ENCODE measurements around the gene QDPR.
"Not testable (repeated sequence)": the region's sequence is repeated elsewhere in the genome, so short reads cannot be mapped to it uniquely, and the experiment has no call there.

Gene QDPR

DNA sequence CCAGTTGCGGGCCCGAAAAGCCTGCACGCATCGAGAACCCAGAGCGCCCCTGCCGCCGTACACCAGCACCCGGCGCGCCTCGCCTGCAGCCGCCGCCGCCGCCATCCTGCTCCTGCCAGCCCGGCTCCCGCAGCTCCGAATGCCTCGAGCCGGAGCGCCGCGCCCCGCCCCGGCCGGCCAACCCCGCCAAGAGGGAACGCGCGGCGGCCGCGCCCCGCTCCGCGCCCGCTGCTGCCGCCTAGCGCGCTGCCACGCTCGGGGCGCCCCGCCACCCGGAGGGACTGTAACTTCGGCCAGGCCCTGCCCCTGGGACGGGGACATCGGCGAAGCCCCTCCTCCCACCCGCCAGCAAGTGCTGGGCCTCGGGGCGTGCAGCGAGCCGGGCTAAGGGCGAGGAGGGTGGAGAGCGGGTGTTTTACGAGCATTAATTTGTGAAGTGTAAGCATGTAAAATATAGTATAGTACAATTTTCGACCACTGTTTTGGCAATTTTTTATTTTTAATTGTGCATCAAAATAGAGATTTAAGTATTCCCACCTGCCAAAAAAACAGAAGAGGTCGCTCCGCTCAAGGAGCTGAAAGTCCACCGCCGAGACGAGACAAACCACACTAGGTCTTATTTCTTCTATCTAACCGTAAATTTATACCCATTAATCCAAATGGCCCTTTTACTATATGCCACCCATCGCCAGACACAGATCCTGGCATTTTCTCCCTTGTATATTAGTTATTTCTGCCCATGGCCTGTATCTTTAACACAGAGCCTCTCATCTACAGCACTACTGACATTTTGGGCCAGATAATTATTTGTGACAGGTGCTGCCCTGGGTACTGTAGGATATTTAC, at the start of gene QDPR:
QDPR (minus strand) TSS at position 141 of the 846 bp plus-strand sequence; CDS start at position 105, 36 bp downstream.
- DNase-seq, result peak; percentile 62 to 75

DNA sequence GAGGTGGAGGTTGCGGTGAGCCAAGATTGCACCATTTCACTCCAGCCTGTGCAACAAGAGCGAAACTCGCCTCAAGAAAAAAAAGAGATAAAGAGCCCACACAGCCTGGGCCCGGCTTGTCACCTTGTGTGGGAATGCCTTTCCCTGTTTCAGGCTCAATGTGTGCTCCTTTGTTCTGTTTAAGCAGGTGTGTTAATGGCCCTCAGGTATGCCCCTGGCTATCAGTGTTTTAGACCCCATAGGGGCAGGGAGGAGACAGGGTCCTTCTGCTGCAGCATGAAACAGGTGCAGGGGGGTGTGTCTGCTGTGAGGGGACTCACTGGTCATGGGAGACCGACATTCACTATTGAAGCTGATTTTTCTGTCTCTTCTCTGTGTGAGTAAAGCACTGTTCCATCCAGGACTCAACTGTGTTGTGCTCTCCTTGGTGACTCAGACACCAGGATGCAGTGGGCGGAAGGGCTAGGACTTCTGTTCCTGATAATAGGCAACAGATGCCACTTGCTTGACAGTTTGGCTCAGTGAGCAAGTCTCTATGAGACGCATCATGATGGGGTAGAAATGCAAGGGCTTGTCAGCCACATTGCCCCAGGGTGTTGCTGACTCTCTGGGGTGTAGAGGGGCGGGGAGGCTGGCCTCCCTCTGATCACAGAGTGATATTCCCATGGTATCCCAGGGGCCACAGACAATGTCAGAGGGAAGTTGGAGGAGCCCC, 49.5 kb upstream of the QDPR start:
- DNase-seq, result no peak

DNA sequence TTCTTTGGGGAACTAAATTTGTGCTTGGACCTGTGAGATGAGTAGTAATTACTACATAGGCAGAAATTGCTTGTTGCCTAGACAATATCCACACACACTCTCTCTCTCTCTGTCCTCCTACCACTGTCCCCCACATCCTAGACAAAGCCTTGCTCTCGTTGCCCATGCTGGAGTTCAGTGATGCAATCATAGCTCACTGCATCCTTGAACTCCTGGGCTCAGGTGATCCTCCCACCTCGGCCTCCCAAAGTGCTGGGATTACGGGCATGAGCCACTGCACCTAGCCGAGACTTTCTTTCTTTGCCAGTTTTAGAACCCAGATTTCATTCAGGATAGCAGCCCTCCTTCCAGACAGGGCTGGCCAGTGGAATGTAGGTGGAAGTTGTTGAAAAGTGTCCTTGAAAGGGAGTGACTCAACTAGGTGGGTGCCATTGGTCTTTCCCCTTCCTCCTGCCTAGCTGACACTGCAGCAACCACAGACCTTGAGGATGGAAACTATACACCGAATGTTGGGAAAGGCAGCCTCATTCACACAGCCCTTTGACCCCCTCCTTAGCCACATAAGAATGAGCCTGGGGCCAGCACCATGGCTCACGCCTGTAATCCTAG, 48.3 kb upstream of the QDPR start:
- no peak for DNase-seq

DNA sequence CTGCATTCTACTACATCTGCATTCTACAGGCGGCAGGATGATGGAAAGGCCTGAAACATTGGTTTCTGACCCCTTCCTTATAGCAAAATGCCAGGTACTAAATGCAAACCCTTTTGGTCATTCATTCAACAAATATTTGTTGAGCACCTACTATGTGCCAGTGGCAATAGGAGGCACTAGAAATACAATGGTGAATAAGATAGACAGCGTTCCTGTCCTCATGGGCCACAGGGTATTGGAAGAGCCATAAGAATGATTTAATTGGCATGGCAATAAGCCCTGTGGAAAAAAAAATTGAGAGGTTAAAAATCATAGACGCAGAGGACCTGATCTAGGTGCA, 47.8 kb upstream of the QDPR start:
- no peak for DNase-seq

DNA sequence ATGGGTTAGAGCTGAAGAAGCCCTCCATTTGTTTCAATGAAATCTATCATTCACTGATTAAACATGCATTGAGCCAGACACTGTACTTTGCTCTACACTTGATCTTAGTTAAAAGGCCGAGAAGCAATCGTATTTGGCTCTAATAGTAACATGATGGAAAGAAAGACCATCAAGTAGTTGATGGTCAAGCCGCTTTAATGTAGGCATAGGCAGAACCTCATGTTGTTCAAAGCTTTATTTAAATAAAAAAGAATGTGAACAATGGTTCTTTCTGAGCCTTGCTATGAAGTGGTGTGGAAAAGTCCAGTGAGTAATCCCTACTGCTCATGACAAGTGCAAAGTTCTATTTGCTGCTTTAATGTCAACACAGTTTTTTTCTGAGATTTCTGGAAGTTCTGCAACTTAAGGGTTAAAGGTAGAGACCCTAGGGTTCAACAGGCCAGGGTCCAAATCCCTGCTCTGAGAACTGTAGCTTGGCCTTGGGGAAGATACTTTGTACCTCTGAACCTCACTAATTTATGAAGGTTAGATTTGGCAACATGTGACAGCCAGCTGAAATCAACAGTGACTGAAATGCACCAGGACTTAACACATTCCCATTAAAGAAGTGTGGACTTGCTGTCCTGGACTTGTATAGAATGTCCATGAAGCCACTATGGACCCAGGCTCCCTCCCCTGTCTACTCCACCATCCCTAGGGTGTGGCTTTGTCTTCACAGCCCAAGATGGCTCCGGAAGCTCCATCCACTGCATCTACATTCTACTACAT, 47.2 kb upstream of the QDPR start:
- DNase-seq, result no peak

DNA sequence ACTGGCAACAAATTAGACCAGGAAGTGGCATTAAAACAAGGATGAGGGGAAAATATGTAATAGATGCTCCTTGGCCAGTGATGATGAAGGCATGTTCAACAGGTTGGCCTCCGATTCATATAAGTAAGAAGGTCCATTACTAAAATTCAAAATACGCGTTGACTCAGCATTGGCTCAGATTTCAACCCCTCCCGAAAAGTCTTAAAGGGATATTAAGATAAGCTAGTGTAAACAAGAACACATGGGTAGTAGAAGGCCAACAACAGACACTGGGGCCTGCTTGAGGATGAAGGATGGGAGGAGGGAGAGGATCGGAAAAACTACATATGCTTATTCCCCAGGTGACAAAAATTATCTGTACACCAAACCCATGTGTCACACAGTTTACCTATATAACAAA, 46.0 kb upstream of the QDPR start:
- no peak for DNase-seq

DNA sequence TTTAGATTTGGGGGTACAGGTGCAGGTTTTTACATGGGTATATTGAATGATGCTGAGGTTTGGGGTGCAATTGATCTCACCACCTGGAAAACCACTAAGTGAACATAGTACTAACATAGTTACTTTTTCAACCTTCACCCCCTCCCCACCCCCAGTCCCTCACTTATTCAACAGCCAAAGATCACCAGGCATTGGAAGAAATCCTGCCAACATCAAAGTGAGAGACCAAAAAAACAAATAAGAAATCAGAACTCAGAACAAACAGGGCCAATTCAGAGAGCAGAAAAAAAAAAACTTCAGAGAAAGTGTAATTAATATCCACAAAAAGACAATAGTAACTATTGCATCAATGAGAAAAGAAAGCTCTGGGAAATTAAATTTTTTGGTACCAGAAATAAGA, 44.6 kb upstream of the QDPR start:
- no peak for DNase-seq

DNA sequence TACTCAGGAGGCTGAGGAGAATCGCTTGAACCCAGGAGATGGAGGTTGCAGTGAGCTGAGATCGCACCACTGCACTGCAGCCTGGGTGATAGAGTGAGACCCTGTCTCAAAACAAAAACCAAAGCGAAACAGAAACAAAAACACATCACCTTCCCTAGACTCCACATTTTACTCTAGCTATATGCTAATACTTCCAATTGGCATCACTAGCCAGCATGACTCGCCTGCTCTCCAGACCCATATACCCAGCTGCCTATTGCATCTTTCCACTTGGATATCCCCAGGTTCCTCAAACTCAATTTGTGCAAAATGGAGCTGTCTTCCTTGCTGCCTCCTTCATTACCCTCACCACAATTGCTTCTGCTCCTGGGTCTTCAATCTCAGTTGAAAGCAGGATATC, 42.7 kb upstream of the QDPR start:
- DNase-seq, result no peak

DNA sequence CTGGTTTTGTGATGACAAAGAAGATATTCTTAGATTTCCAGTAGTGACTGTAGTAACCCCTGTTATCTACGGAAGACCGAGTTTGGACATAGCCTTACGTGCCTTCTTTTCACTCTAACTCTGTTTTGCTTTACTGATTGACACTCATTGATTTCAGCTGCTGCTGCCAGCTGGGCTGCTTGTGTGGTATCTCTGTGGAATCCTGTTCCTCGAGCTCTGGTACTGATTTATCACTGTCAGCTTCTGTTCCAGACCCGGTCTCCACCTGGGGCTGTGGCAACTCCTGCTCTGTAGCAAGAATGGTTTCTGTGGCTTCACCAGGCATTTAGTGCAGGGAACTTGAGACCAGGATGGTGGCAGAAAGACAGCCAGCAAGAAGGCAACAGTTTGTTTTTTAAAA, 40.5 kb upstream of the QDPR start:
- no peak for DNase-seq

DNA sequence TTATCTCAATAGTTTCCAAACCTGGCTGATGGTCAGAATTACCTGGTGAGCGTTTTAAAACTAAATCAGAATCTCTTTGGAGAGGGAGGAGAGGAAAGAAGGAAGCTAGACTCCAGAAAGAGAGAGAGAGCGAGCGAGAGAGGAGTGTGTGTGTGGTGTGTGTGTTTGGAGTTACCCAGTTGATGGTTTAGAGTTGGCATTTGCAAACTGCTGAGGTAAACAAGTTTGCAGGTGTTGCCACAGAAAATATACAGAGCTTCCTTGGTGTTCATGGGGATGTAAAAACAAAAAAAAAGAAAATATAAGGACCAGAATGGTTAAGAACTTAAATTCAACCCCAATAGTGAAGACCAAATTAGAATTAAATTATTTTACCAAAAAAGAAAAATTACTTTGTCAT, 38.7 kb upstream of the QDPR start:
- no peak for DNase-seq

DNA sequence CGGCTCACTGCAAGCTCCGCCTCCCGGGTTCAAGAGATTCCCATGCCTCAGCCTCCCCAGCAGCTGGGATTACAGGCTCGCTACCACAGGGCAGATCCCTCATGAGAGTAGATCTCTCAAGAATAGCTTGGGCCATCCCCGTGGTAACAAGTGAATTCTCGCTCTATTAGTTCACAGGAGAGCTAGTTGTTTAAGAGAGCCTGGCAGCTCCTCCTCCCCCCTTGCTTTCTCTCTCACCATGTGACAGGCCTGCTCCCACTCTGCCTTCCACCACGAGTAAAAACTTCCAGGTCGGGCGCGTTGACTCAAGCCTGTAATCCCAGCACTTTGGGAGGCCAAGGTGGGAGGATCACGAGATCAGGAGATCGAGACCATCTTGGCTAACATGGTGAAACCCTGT, 34.8 kb upstream of the QDPR start:
- no peak for DNase-seq

DNA sequence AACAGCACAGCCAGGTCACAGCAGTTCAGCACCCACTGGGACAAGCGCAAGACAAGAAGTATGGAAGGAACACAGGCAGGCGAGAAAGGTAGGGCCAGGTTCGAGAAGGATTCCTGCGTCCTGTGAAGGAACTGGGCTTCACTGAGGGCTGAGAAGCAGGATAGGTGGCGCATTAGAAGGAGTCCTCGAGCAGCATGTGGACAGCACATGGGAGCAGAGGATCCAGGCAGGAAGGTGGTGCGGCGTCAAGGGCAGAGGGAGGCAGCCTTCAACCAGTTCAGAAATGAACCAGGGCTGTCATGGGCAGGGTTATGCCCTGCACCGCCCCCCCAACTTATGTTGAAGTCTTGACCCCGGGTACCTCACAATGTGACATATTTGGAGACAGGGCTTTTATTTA, 34.3 kb upstream of the QDPR start:
- no peak for DNase-seq

DNA sequence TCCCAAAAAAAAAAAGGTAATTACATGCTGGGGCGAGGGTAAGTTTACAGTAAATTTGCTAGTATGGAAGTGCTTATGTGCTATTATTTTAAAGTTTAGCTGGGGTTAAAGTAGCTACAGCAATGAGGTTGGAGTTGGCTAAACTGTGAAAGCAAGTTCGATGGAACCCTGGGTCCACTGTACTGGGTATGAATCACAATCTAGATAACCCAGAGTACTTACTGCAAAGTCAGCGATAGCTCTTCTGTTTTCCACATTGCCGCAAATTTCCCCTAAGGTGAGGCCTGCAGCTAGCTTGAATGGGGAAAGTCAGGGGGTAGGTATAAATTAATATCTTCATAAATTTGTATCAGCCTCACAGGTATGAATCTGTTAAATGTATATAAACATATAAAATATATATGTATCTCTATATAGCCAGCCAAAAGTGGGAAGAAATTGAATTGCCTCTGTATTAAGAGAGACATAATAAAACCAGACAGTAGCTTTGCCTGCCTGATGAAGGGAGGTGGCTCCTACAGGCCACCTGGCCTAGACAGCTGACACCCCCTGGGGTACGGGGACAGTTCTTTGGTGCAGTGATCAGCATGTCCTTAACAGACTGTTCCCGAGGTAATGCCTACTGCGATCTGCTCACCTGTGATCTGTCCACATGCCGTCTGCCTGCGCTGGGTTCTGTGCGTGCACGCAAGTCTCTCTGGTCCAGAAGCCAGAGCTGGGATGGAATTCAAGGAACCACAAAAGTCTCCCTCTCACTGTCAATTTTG, 33.7 kb upstream of the QDPR start:
- DNase-seq, result no peak

DNA sequence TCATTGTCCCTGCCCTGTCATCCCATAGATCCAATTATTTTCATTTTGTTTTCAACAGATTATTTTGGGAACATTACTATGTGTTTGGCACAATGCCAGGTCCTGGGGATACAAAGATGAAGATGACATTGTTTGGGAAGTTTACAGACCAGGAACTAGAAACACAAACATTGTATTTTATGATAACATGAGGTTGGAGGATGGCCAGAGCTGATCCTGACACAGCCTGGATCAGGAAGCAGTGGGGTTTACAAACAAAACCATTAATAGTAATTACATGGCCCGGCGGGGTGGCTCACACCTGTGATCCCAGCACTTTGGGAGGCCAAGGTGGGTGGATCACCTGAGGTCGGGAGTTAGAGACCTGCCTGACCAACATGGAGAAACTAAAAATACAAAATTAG, 32.9 kb upstream of the QDPR start:
- DNase-seq, result no peak

DNA sequence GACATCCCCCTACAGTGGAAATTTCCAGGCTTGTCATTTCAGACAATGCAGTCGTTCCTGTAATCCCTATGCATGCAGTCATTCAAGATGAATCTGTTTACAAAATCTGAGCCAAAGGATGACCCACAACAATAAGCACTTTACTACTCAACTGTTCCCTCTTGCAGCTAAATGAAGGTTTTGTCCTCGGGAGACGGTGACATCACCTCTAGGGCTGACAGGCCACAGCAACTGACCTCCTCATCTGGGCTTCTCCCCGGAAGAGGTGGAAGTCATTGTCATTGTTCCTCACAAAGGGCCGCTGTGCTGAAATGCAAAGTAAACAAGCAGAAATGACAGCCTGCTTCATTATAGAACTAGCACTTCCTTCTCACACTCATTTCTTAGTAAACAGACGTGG, 32.3 kb upstream of the QDPR start:
- DNase-seq, result no peak

DNA sequence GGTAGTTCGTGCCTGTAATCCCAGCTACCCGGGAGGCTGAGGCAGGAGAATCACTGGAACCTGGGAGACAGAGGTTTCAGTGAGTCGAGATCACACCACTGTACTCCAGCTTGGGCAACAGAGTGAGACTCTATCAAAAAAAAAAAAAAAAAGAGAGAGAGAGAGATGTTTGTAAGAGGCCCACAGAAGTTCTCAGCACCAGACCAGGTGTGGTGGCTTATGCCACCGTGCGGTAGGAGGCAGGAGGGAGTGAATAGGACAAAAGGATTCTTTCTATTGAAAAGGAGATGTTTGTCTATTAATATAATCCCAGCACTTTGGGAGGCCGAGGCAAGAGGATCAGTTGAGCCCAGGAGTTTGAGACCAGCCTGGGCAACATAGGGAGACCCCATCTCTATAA, 25.2 kb upstream of the QDPR start:
- DNase-seq, result not testable (repeated sequence)

DNA sequence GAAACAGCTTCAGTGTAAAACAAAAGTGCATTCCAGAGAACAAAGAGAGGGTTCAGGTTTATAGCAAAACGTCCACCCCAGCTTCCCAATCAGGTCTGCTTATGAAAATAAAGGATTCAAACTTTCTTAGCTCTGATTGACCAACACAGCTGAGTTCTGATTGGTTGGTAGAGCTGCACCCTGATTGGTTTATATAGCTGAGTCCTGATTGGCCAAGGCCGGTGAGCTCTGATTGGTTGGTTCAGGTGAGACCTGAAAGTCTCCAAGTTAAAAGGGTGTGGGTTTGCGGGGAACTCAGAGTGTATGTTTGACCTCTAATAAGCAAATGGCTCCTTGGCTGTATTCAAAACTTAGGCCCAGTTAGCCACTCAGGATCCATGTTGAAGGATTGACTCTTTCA, 24.0 kb upstream of the QDPR start:
- no peak for DNase-seq

DNA sequence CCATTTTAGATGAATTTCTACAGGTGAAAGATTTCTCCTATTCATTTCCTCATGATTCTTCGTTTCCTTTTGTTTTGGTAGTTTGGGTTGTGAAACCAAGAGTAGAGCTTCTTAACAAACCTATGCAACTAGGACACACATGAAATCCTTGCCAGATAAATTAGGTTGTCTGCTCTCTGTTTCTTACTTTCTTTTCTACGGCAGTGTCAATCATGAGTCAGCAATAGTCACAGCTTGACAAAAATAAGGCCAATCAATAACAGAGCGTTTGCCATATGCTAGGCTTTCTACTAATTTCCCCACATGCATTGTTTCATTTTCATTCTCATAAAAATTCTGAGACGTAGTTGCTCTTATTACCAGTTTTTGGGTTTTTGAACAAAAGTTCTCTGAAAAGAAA, 23.4 kb upstream of the QDPR start:
- no peak for DNase-seq

DNA sequence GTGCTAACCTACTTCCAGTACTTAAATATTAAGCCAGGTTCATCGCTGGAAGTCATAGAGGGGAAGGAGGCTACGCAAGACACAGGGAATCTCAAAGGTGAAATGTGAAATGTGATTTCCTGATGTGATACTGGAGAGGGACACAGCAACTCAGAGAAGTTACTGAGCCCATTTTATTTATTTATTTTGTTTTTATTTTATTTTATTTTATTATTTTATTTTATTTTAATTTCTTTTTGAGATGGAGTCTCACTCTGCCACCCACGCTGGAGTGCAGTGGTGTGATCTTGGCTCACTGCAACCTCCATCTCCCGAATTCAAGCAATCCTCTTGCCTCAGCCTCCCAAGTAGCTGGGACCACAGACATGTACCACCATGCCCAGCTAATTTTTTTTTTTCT, 22.8 kb upstream of the QDPR start:
- DNase-seq, result no peak

DNA sequence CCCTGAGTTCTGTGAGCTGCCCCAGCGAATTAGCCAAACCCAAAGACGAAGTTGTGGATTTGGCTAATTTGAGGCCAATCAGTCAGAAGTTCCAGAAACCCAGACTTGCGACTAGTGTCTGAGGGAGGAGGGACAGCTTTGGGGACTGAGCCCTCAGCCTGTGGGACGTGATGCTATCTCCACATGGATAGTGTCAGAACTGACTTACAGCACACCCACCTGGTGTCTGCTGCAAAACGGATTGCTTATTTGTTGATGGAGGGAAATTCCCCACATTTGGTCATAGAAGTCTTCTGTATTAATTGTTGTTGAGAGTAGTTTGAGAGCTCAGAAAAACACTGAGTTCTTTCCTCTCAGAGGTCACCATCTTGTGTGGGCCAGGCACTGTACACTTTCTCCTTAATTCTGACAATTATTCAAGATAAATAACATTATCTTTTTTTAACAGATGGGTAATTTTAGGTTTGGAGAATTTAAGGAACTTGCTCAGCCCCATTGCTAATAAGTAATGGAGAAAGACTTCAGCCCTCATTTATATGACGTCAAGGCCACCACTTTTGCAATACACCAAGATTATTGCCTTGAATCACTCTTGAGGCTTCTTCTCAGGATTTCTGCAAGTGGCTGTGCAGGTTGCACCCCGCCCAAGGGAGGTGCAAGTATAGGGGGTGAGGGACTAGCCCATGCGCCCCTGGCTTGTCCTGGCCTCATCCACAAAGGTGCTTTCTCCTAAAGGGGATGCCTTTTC, 19.8 kb upstream of the QDPR start:
- no peak for DNase-seq

DNA sequence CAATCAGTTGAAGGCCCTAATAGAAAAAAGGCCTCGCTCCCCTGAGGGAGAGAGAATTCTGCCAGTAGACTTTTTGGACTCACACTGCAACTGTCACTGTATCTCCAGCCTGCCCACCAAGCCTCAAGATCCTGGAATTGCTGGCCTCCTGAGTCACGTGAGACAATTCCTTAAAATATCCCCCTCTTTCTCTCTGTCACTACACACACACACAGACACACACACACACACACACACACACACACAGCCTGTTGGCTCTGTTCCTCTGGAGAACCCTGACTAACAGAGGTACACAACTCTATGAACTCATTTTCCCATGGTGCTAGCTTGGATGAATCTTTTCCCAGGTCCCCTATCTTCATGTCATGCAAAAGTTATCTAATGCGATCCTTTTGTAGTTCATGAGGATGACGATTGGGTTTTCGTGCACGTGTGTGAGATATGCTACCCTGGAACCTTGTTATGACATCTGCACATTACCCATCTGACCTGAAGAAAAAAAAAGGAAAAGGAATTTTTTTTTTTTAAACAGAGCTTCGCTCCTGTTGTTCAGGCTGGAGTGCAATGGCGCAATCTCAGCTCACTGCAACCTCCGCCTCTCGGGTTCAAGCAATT, 16.8 kb upstream of the QDPR start:
- DNase-seq, result no peak

All from AML-193 (cell line).